Vagina (tissue), 2 donors: Measurements from ENCODE around the gene PLK4. TPM values are rescaled to one million over a fixed set of nuclear protein-coding genes. Genes with fewer than 3 reads are reported as not detected.
"Not testable (repeated sequence)": the region's sequence is repeated elsewhere in the genome, so short reads cannot be mapped to it uniquely, and the experiment has no call there.

Experiments
- DNase-seq, 2 donors: peaks; one replicate each; pipeline ENCODE4 v3.0.0-alpha.2; 2017; ENCODE audit errors: extremely low spot score in 2 of 2
- H3K27ac ChIP-seq: fragments of 200-600 bp; sonication (generic); one replicate; pipeline ENCODE4 v1.5.1; 2019
- H3K27me3 ChIP-seq: fragments of 200-600 bp; sonication (generic); one replicate; pipeline ENCODE4 v1.5.1; 2019
- H3K36me3 ChIP-seq, 2 donors: fragments of 200-600 bp; sonication (generic); one replicate each; pipeline ENCODE4 v1.5.1; 2017 to 2019
- H3K4me1 ChIP-seq: fragments of 200-600 bp; sonication (generic); one replicate; pipeline ENCODE4 v1.5.1; 2019
- H3K4me3 ChIP-seq, 2 donors: fragments of 200-600 bp; sonication (generic); 1 replicate in 1 of 2; 2 replicates in 1 of 2; pipeline ENCODE4 v1.5.1; 2016 to 2019
- H3K9me3 ChIP-seq: fragments of 200-600 bp; sonication (generic); one replicate; pipeline ENCODE4 v1.5.1; 2019
- POLR2A ChIP-seq, 2 donors: fragments of 450-650 bp; IDR thresholded peaks; one replicate each; pipeline ENCODE4 v1.6.1; 2017; ENCODE audit warnings: antibody characterized with exemption in 2 of 2, mild to moderate bottlenecking in 2 of 2, moderate library complexity in 2 of 2
- POLR2AphosphoS5 ChIP-seq, 2 donors: sonication (generic); formaldehyde crosslinking; IDR thresholded peaks; one replicate each; pipeline ENCODE4 v1.9.0; 2017; ENCODE audit warnings: antibody characterized with exemption in 2 of 2, mild to moderate bottlenecking in 2 of 2, low read depth in 1 of 2; ENCODE audit not compliant: insufficient read depth in 1 of 2
- intact Hi-C: fragments of 100-400 bp; cut with DNase I; formaldehyde crosslinking; loops from one replicate; pipeline ENCODE4 v1.15.1; 2023
- small RNA-seq: library from RNA; depleted of rRNA; stranded (forward); fragments of <200 nt; gene quantifications from one replicate; pipeline ENCODE3, GENCODE V24; 2016
- total RNA-seq: library from RNA; depleted of rRNA; stranded (reverse); fragments of >200 nt; gene quantifications from one replicate; pipeline ENCODE4 v1.2.3, GENCODE V29; 2016
- TF ChIP-seq, protein P1 (sequence below), 3 experiments: fragments of 450-650 bp in 2 of 3; fragments of 200-600 bp in 1 of 3; sonication (generic) in 1 of 3; IDR thresholded peaks; one replicate each; pipeline ENCODE4 v1.5.1; 2017 to 2019; ENCODE audit warnings: antibody characterized with exemption in 3 of 3, mild to moderate bottlenecking in 2 of 3, moderate library complexity in 2 of 3

Gene PLK4
- total RNA-seq, 1 donor from 2014 or later = 6.6 TPM

DNA sequence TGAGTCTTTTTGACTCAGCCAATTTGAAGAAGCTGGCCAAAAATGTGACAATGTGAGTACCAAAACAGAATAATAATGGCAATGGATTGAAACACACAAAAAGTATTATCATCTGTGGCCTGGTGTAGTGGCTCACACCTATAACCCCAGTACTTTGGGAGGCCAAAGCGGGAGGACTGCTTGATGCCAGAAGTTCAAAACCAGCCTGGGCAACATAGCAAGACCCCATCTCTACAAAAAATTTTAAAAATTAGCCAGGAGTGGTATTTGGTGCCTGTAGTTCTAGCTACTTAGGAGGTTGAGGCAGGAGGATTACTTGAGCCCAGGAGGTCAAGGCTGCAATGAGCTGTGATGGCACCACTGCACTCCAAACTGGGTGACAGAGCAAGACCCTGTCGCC lies 41.5 kb downstream of the PLK4 start:
- no peak for DNase-seq
- TF ChIP-seq POLR2A (IDR thresholded peaks at IDR 0.05) (no peak), POLR2AphosphoS5 (IDR thresholded peaks at IDR 0.05; ENCODE audit: insufficient read depth in 1 of 2, low read depth in 1 of 2) (no peak)
- TF ChIP-seq, protein P1, sequence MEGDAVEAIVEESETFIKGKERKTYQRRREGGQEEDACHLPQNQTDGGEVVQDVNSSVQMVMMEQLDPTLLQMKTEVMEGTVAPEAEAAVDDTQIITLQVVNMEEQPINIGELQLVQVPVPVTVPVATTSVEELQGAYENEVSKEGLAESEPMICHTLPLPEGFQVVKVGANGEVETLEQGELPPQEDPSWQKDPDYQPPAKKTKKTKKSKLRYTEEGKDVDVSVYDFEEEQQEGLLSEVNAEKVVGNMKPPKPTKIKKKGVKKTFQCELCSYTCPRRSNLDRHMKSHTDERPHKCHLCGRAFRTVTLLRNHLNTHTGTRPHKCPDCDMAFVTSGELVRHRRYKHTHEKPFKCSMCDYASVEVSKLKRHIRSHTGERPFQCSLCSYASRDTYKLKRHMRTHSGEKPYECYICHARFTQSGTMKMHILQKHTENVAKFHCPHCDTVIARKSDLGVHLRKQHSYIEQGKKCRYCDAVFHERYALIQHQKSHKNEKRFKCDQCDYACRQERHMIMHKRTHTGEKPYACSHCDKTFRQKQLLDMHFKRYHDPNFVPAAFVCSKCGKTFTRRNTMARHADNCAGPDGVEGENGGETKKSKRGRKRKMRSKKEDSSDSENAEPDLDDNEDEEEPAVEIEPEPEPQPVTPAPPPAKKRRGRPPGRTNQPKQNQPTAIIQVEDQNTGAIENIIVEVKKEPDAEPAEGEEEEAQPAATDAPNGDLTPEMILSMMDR (IDR thresholded peaks at IDR 0.05) = no peak
- intact Hi-C loops = no loop called here
- H3K4me1 ChIP-seq = no peaks in the 10 kb centered on the region
- H3K9me3 ChIP-seq = no peaks in the 10 kb centered on the region
- no peak overlapping the region for H3K27ac ChIP-seq
- peaks cover 0 to 26% of the 10 kb centered on the region in 2 donors for H3K36me3 ChIP-seq
- H3K27me3 ChIP-seq = no peaks in the 10 kb centered on the region
- H3K4me3 ChIP-seq = no peak overlapping the region

DNA sequence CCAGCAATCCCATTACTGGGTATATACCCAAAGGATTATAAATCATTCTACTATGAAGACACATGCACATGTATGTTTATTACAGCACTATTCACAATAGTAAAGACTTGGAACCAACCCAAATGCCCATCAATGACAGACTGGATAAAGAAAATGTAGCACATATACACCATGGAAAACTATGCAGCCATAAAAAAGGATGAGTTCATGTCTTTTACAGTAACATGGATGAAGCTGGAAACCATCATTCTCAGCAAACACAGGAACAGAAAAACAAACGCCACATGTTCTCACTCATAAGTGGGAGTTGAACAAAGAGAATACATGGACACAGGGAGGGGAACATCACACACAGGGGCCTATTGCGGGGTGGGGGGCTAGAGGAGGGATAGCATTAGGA lies 45.0 kb downstream of the PLK4 start:
- H3K4me3 ChIP-seq, H3K27me3 ChIP-seq, H3K27ac ChIP-seq, DNase-seq, H3K4me1 ChIP-seq, H3K9me3 ChIP-seq, intact Hi-C loops: not testable (repeated sequence)
- peaks cover 0 to 20% of the 10 kb centered on the region in 2 donors for H3K36me3 ChIP-seq

DNA sequence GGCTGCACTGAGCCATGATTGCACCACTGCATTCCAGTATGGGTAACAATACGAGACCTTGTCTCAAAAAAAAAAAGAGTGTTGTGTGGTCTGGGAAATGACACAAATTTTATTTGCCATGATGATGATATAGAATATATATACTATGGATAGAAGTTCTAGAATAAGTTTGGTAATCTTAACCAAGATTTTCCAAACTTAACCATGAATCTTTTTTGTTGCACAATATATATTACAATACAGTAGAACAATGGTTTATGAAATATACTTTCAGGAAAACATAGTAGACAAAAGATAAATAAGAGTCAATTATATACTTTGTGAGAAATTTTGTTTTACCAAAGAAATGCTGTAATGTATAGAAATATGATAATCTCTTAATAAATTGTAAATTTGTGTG lies 49.5 kb downstream of the PLK4 start:
- Histone ChIP-seq H3K27me3 (no peaks in the 10 kb centered on the region), H3K36me3 (peaks cover 0 to 19% of the 10 kb centered on the region in 2 donors), H3K4me3 (no peak overlapping the region), H3K27ac (no peak overlapping the region), H3K9me3 (no peaks in the 10 kb centered on the region), H3K4me1 (no peaks in the 10 kb centered on the region)
- no peak for DNase-seq
- TF ChIP-seq POLR2AphosphoS5 (IDR thresholded peaks at IDR 0.05; ENCODE audit: insufficient read depth in 1 of 2, low read depth in 1 of 2) (no peak), POLR2A (IDR thresholded peaks at IDR 0.05) (no peak)
- TF ChIP-seq, protein P1 (IDR thresholded peaks at IDR 0.05) = no peak
- intact Hi-C loops = no loop called here

DNA sequence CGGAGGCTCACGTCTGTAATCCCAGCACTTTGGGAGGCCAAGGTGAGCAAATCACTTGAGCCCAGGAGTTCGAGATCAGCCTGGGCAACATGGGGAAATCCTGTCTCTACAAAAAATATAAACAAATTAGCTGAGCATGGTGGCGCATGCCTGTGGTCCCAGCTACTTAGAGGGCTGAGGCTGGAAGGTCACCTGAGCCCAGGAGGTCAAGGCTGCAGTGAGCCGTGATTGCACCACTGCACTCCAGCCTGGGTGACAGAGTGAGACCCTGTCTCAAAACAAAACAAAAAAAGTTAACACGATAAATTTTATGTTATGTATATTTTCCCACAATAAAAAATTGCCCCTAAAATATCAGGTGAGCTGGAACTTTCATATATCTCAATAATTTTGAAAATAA lies 51.1 kb downstream of the PLK4 start:
- H3K9me3 ChIP-seq, intact Hi-C loops, DNase-seq, H3K27me3 ChIP-seq, H3K4me3 ChIP-seq, H3K4me1 ChIP-seq, H3K27ac ChIP-seq: not testable (repeated sequence)
- peaks cover 0 to 19% of the 10 kb centered on the region in 2 donors for H3K36me3 ChIP-seq

DNA sequence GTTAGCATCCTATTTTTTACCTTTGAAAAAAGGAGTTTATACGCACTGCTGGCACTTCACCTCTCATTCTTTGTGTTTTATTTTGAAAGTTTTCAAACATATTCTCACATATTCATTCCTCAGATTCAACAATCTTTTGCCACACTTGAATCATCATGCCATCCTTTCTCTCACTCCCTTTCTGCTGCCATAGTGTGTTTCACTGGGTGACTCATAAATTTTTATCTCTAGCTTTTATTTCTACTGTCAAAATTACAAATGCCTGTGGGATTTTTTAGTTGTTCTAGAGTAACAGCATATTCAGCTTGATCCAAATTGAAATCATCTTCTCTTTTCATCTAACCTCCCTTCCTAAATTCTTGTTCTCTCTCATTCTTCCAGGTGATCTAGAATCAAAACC lies 56.3 kb downstream of the PLK4 start:
- no peak overlapping the region for H3K4me3 ChIP-seq
- no peaks in the 10 kb centered on the region for H3K9me3 ChIP-seq
- H3K27me3 ChIP-seq = no peaks in the 10 kb centered on the region
- no peak for DNase-seq
- intact Hi-C loops = no loop called here
- TF ChIP-seq POLR2AphosphoS5 (IDR thresholded peaks at IDR 0.05; ENCODE audit: insufficient read depth in 1 of 2, low read depth in 1 of 2) (no peak), POLR2A (IDR thresholded peaks at IDR 0.05) (no peak)
- TF ChIP-seq, protein P1 (IDR thresholded peaks at IDR 0.05) = no peak
- peaks cover 0 to 12% of the 10 kb centered on the region in 2 donors for H3K36me3 ChIP-seq
- H3K4me1 ChIP-seq = no peaks in the 10 kb centered on the region
- H3K27ac ChIP-seq = no peak overlapping the region

Small RNAs within 50 kb of the gene (small RNA-seq; reads per million reads assigned to genes)
- gene RNU6-583P = not detected

Other genes starting within 250 kb of the PLK4 start
- gene INTU, start 247.9 kb upstream of the PLK4 start, total RNA-seq = 8.8 TPM
- gene SLC25A31, start 150.5 kb upstream of the PLK4 start, total RNA-seq = not detected
- gene HSPA4L, start 98.6 kb upstream of the PLK4 start, total RNA-seq = 14.2 TPM
- 38.8 TPM for gene MFSD8, start 84.3 kb downstream of the PLK4 start, total RNA-seq
- gene ABHD18, start 84.5 kb downstream of the PLK4 start, total RNA-seq = 8.6 TPM
- gene LARP1B, start 180.4 kb downstream of the PLK4 start, total RNA-seq = 19.4 TPM